IMR-90 (cell line): ENCODE results near the gene SPEF2. TPM values are rescaled to one million over a fixed set of nuclear protein-coding genes. Genes with fewer than 3 reads are reported as not detected.

Experiments used
- ATAC-seq: fragments of 200-7000 bp; cut with Tn5 transposase; 2 replicates; pipeline ENCODE4 v1.9.1; 2020; ENCODE audit warnings: low read depth, mild to moderate bottlenecking, moderate library complexity
- BruUV-seq: library from RNA; stranded (reverse); fragments of 400-500 nt; replicated peaks from 2 replicates; lab custom pipeline; 2021; lab: Mats Ljungman, UMichigan
- CTCF ChIA-PET: fragments of 300-600 bp; formaldehyde crosslinking; extraction: SDS; loops from one replicate; lab custom pipeline; 2021; ENCODE audit warnings: antibody characterized with exemption; lab: Yijun Ruan, JAX
- POLR2A ChIA-PET: fragments of 300-600 bp; sonication (Branson Sonifier 250); formaldehyde crosslinking; loops from one replicate; lab custom pipeline; 2022; ENCODE audit warnings: antibody characterized with exemption; ENCODE audit not compliant: unreplicated experiment; lab: Charles Lee
- DNase-seq: peaks from one replicate; pipeline ENCODE4 v3.0.0; 2013
- H2AFZ ChIP-seq: replicated peaks from 2 replicates; pipeline ENCODE3; 2013; ENCODE audit warnings: low read length, mild to moderate bottlenecking; ENCODE audit not compliant: poor library complexity
- H2AK5ac ChIP-seq: 2 replicates; pipeline ENCODE4 v1.6.1; 2013; ENCODE audit warnings: low read depth, low read length, inconsistent platforms
- H2AK9ac ChIP-seq: replicated peaks from 2 replicates; pipeline ENCODE3; 2013; ENCODE audit warnings: mild to moderate bottlenecking, low read depth, low read length, moderate library complexity; ENCODE audit not compliant: poor library complexity
- H2BK120ac ChIP-seq: 2 replicates; pipeline ENCODE4 v1.6.1; 2013; ENCODE audit warnings: low read depth, low read length, inconsistent platforms
- H2BK15ac ChIP-seq: 3 replicates; pipeline ENCODE4 v1.6.1; 2013; ENCODE audit warnings: low read depth, low read length, inconsistent platforms
- H2BK20ac ChIP-seq: 2 replicates; pipeline ENCODE4 v1.6.1; 2013; ENCODE audit warnings: low read depth, mild to moderate bottlenecking, inconsistent platforms, low read length, moderate library complexity
- H2BK5ac ChIP-seq: 2 replicates; pipeline ENCODE4 v1.6.1; 2013; ENCODE audit warnings: mild to moderate bottlenecking, low read depth, low read length, inconsistent platforms; ENCODE audit not compliant: poor library complexity, severe bottlenecking
- H3K14ac ChIP-seq: replicated peaks from 2 replicates; pipeline ENCODE4 v1.6.1; 2013; ENCODE audit warnings: low read depth, low read length, inconsistent platforms
- H3K18ac ChIP-seq: 2 replicates; pipeline ENCODE4 v1.6.1; 2013; ENCODE audit warnings: low read depth, low read length, control low read depth
- H3K23ac ChIP-seq: 2 replicates; pipeline ENCODE4 v1.6.1; 2013; ENCODE audit warnings: low read depth, low read length, inconsistent platforms
- H3K27ac ChIP-seq: 2 replicates; pipeline ENCODE4 v1.5.1; 2013; ENCODE audit warnings: mild to moderate bottlenecking, control low read depth, low read length; ENCODE audit not compliant: insufficient read depth
- H3K27me3 ChIP-seq: 2 replicates; pipeline ENCODE4 v1.6.1; 2013; ENCODE audit warnings: low read length; ENCODE audit not compliant: control insufficient read depth, insufficient read depth
- H3K36me3 ChIP-seq: 2 replicates; pipeline ENCODE4 v1.6.1; 2013; ENCODE audit warnings: low read length, mixed read lengths; ENCODE audit not compliant: control insufficient read depth, insufficient read depth
- H3K4ac ChIP-seq: 2 replicates; pipeline ENCODE4 v1.6.1; 2013; ENCODE audit warnings: low read depth, low read length, inconsistent platforms
- H3K4me1 ChIP-seq: 2 replicates; pipeline ENCODE4 v1.6.1; 2013; ENCODE audit warnings: low read length, mixed read lengths; ENCODE audit not compliant: control insufficient read depth, insufficient read depth
- H3K4me2 ChIP-seq: 2 replicates; pipeline ENCODE4 v1.6.1; 2013; ENCODE audit warnings: low read depth, mild to moderate bottlenecking, control low read depth, low read length, moderate library complexity
- H3K4me3 ChIP-seq: 2 replicates; pipeline ENCODE4 v1.5.1; 2013; ENCODE audit warnings: low read depth, mild to moderate bottlenecking, control low read depth, low read length, moderate library complexity; ENCODE audit not compliant: insufficient read depth
- H3K56ac ChIP-seq: 2 replicates; pipeline ENCODE4 v1.6.1; 2013; ENCODE audit warnings: low read length, inconsistent platforms; ENCODE audit not compliant: insufficient read depth; ENCODE audit errors: extremely low read depth
- H3K79me1 ChIP-seq, 2 experiments: 2 replicates each; pipeline ENCODE4 v1.6.1; 2013; ENCODE audit warnings: low read length in 2 of 2, inconsistent platforms in 1 of 2, low read depth in 1 of 2
- H3K9ac ChIP-seq: 2 replicates; pipeline ENCODE4 v1.6.1; 2013; ENCODE audit warnings: low read depth, low read length, control low read depth
- H3K9me1 ChIP-seq: 2 replicates; pipeline ENCODE4 v1.6.1; 2013; ENCODE audit warnings: low read length, inconsistent platforms; ENCODE audit not compliant: insufficient read depth
- H3K9me3 ChIP-seq: 2 replicates; pipeline ENCODE4 v1.6.1; 2013; ENCODE audit warnings: low read length; ENCODE audit not compliant: control insufficient read depth, insufficient read depth
- H4K20me1 ChIP-seq: 2 replicates; pipeline ENCODE4 v1.6.1; 2013; ENCODE audit warnings: low read length, inconsistent platforms; ENCODE audit not compliant: insufficient read depth
- H4K5ac ChIP-seq: 2 replicates; pipeline ENCODE4 v1.6.1; 2013; ENCODE audit warnings: mild to moderate bottlenecking, low read depth, low read length, control low read depth
- H4K8ac ChIP-seq, 2 experiments: 2 replicates each; pipeline ENCODE4 v1.6.1; 2013; ENCODE audit warnings: low read depth in 2 of 2, low read length in 2 of 2, control low read depth in 1 of 2, inconsistent platforms in 1 of 2
- H4K91ac ChIP-seq: 2 replicates; pipeline ENCODE4 v1.6.1; 2013; ENCODE audit warnings: low read depth, low read length, inconsistent platforms; ENCODE audit not compliant: insufficient read depth
- BHLHE40 ChIP-seq: fragments of 150-350 bp; IDR thresholded peaks from 2 replicates; pipeline ENCODE4 v1.6.1; 2016; ENCODE audit warnings: mild to moderate bottlenecking, low read depth, low read length
- CEBPB ChIP-seq: IDR thresholded peaks from 2 replicates; pipeline ENCODE4 v1.6.1; 2012; ENCODE audit warnings: low read depth, low read length, improper control_type of control experiment
- CHD1 ChIP-seq: IDR thresholded peaks from 2 replicates; pipeline ENCODE4 v1.6.1; 2012; ENCODE audit warnings: low read depth, low read length, improper control_type of control experiment
- CTCF ChIP-seq: conservative IDR thresholded peaks from 2 replicates; pipeline ENCODE4 v1.5.1; 2012; ENCODE audit warnings: mild to moderate bottlenecking, low read depth, low read length, improper control_type of control experiment
- ELK1 ChIP-seq: fragments of 150-350 bp; IDR thresholded peaks from 2 replicates; pipeline ENCODE4 v1.6.1; 2016; ENCODE audit warnings: low read depth, mild to moderate bottlenecking, low read length, moderate library complexity, borderline replicate concordance
- FOS ChIP-seq: fragments of 150-350 bp; IDR thresholded peaks from 2 replicates; pipeline ENCODE4 v1.6.1; 2016; ENCODE audit warnings: low read depth, low read length
- MAFK ChIP-seq: IDR thresholded peaks from 2 replicates; pipeline ENCODE4 v1.6.1; 2012; ENCODE audit warnings: low read depth, low read length, improper control_type of control experiment
- MAZ ChIP-seq: IDR thresholded peaks from 2 replicates; pipeline ENCODE4 v1.6.1; 2012; ENCODE audit warnings: low read depth, mild to moderate bottlenecking, low read length, improper control_type of control experiment, moderate library complexity, borderline replicate concordance
- MXI1 ChIP-seq: IDR thresholded peaks from 2 replicates; pipeline ENCODE4 v1.6.1; 2012; ENCODE audit warnings: low read depth, mild to moderate bottlenecking, low read length, moderate library complexity, borderline replicate concordance
- NFE2L2 ChIP-seq: fragments of 150-350 bp; IDR thresholded peaks from 2 replicates; pipeline ENCODE4 v1.6.1; 2016; ENCODE audit warnings: low read depth, mild to moderate bottlenecking, low read length
- POLR2A ChIP-seq: IDR thresholded peaks from 2 replicates; pipeline ENCODE4 v1.6.1; 2012; ENCODE audit warnings: mild to moderate bottlenecking, low read depth, low read length
- RAD21 ChIP-seq: IDR thresholded peaks from 2 replicates; pipeline ENCODE4 v1.6.1; 2012; ENCODE audit warnings: low read length, improper control_type of control experiment
- RCOR1 ChIP-seq: IDR thresholded peaks from 2 replicates; pipeline ENCODE4 v1.6.1; 2012; ENCODE audit warnings: mild to moderate bottlenecking, low read length, improper control_type of control experiment; ENCODE audit not compliant: insufficient replicate concordance
- RFX5 ChIP-seq: IDR thresholded peaks from 2 replicates; pipeline ENCODE4 v1.8.0; 2012; ENCODE audit warnings: low read depth, mild to moderate bottlenecking, low read length, moderate library complexity
- SMC3 ChIP-seq: fragments of 150-350 bp; IDR thresholded peaks from 2 replicates; pipeline ENCODE4 v1.6.1; 2016; ENCODE audit warnings: low read depth, mild to moderate bottlenecking, antibody characterized with exemption, low read length, moderate library complexity
- WGBS, 2 experiments: methylation state at CpG; one replicate each; pipeline versions ENCODE4 v1.1.5 to v1.1.7; 2013; ENCODE audit warnings: missing lambda C conversion rate in 2 of 2; ENCODE audit not compliant: insufficient read length in 1 of 2; ENCODE audit errors: extremely low coverage in 2 of 2; 5-methylcytosine and 5-hydroxymethylcytosine counted together
- dilution Hi-C: fragments of 300-500 bp; cut with HindIII; formaldehyde crosslinking; loops from one replicate; pipeline ENCODE4 v1.14.3; 2018; ENCODE audit warnings: low sequenced_read_pairs; ENCODE audit not compliant: unreplicated experiment
- in situ Hi-C: fragments of 300-500 bp; cut with MboI; formaldehyde crosslinking; loops from 3 replicates; pipeline ENCODE4 v1.14.3; 2019; ENCODE audit warnings: low sequenced_read_pairs, inconsistent platforms, mixed read lengths
- intact Hi-C: fragments of 100-400 bp; cut with micrococcal nuclease; formaldehyde crosslinking; loops from 2 replicates; pipeline ENCODE4 v1.10.0; 2022
- polyA plus RNA-seq, 3 experiments: library from polyadenylated mRNA; depleted of rRNA; stranded (reverse); fragments of >200 nt; gene quantifications; 2 replicates each; pipeline ENCODE4 v1.2.3, GENCODE V29; 2012; ENCODE audit warnings: low replicate concordance in 1 of 3
- total RNA-seq: library from RNA; depleted of rRNA; stranded (reverse); fragments of >200 nt; gene quantifications from 2 replicates; pipeline ENCODE4 v1.2.3, GENCODE V29; 2012
- TF ChIP-seq, protein P1 (sequence below): fragments of 150-350 bp; IDR thresholded peaks from 2 replicates; pipeline ENCODE4 v1.6.1; 2017; ENCODE audit warnings: mild to moderate bottlenecking, antibody characterized with exemption, low read length, low read depth

The SPEF2 gene
- total and polyA plus RNA-seq, 2 of the 4 experiments (the other 2 are of a cell fraction) = 1.7 to 2.3 TPM

GRCh38 chr5:35819026-35819425, 201.4 kb downstream of the SPEF2 start:
- POLR2A ChIA-PET = no interaction called here
- Histone ChIP-seq H3K79me1 (no peaks in the 10 kb centered on the region), H3K4ac (no peak overlapping the region), H3K9me1 (no peaks in the 10 kb centered on the region), H4K20me1 (no peaks in the 10 kb centered on the region), H4K8ac (no peak overlapping the region), H4K91ac (no peak overlapping the region), H2AK9ac (no peak overlapping the region), H3K9me3 (no peaks in the 10 kb centered on the region), H3K27ac (no peak overlapping the region), H3K14ac (no peak overlapping the region), H3K4me2 (no peak overlapping the region), H3K18ac (no peak overlapping the region), H3K23ac (no peak overlapping the region), H2BK20ac (no peak overlapping the region), H2BK120ac (no peak overlapping the region), H3K4me3 (no peak overlapping the region), H3K9ac (no peak overlapping the region), H4K5ac (no peak overlapping the region), H3K36me3 (no peaks in the 10 kb centered on the region), H3K4me1 (no peaks in the 10 kb centered on the region), H2AFZ (no peak overlapping the region), H3K27me3 (peaks cover 3% of the 10 kb centered on the region), H3K56ac (no peak overlapping the region), H2BK15ac (no peak overlapping the region), H2AK5ac (no peak overlapping the region), H2BK5ac (no peak overlapping the region)
- in situ Hi-C loops = no loop called here
- intact Hi-C loops = no loop called here
- DNase-seq (no peak), ATAC-seq (no peak)
- CTCF ChIA-PET = no interaction called here
- 100% methylated on average over 1 of the region's 2 CpGs; no CpG with 5 or more reads in 1 of the 2 experiments for WGBS, 2 experiments
- BruUV-seq = no TSS peak
- dilution Hi-C loops = no loop called here
- TF ChIP-seq SMC3 (no peak), POLR2A (no peak), ELK1 (no peak), BHLHE40 (no peak), MAZ (no peak), NFE2L2 (no peak), MAFK (no peak), CTCF (no peak), RCOR1 (no peak), RAD21 (no peak), CEBPB (no peak), FOS (no peak), CHD1 (no peak), MXI1 (no peak), RFX5 (no peak)
- TF ChIP-seq, protein P1, sequence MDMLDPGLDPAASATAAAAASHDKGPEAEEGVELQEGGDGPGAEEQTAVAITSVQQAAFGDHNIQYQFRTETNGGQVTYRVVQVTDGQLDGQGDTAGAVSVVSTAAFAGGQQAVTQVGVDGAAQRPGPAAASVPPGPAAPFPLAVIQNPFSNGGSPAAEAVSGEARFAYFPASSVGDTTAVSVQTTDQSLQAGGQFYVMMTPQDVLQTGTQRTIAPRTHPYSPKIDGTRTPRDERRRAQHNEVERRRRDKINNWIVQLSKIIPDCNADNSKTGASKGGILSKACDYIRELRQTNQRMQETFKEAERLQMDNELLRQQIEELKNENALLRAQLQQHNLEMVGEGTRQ = no peak
